Ishikawa (cell line): ENCODE results near the gene RAC2.

ENCODE experiments used
- RAD21 ChIP-seq: IDR thresholded peaks from 2 replicates; pipeline ENCODE4 v1.6.1; 2012; ENCODE audit warnings: low read depth
- YY1 ChIP-seq: IDR thresholded peaks from 2 replicates; pipeline ENCODE4 v1.6.1; 2012; ENCODE audit warnings: low read depth

- TF ChIP-seq YY1 (no peak), RAD21 (no peak)
These were observed 25.2 kb downstream of the RAC2 start for GRCh38 chr22:37218771-37219411.
